Smooth muscle cell (in vitro differentiated cells): ENCODE measurements around the gene MMEL1. TPM values are rescaled to one million over a fixed set of nuclear protein-coding genes. Genes with fewer than 3 reads are reported as not detected.

Experiments
- DNase-seq: peaks from one replicate; lab custom pipeline; 2025; ENCODE audit not compliant: unreplicated experiment; lab: John Stamatoyannopoulos, UW
- H2AFZ ChIP-seq: fragments of 200-600 bp; sonication (generic); 2 replicates; pipeline ENCODE4 v1.6.0; 2016; ENCODE audit warnings: antibody characterized with exemption, low read depth, mild to moderate bottlenecking
- H3F3A ChIP-seq: fragments of 200-600 bp; sonication (generic); 2 replicates; pipeline ENCODE4 v1.6.0; 2017; ENCODE audit warnings: antibody characterized with exemption, low read depth
- H3K27ac ChIP-seq: fragments of 200-600 bp; sonication (generic); 2 replicates; pipeline ENCODE4 v1.5.1; 2016; ENCODE audit warnings: low read depth, mild to moderate bottlenecking
- H3K27me3 ChIP-seq: fragments of 200-600 bp; sonication (generic); 2 replicates; pipeline ENCODE4 v1.6.1; 2016; ENCODE audit warnings: low read depth, mild to moderate bottlenecking
- H3K36me3 ChIP-seq: fragments of 200-600 bp; sonication (generic); 2 replicates; pipeline ENCODE4 v1.5.1; 2016; ENCODE audit warnings: low read depth
- H3K4me1 ChIP-seq: fragments of 200-600 bp; sonication (generic); 2 replicates; pipeline ENCODE4 v1.5.1; 2016; ENCODE audit warnings: low read depth
- H3K4me2 ChIP-seq: fragments of 200-600 bp; sonication (generic); 2 replicates; pipeline ENCODE4 v1.6.0; 2016; ENCODE audit warnings: mild to moderate bottlenecking
- H3K4me3 ChIP-seq: fragments of 200-600 bp; sonication (generic); 2 replicates; pipeline ENCODE4 v1.5.1; 2016; ENCODE audit warnings: mild to moderate bottlenecking
- H3K79me2 ChIP-seq: fragments of 200-600 bp; sonication (generic); 2 replicates; pipeline ENCODE4 v1.6.0; 2016; ENCODE audit warnings: low read depth, mild to moderate bottlenecking
- H3K9ac ChIP-seq: fragments of 200-600 bp; sonication (generic); 2 replicates; pipeline ENCODE4 v1.6.0; 2016; ENCODE audit warnings: low read depth
- H3K9me3 ChIP-seq: fragments of 200-600 bp; sonication (generic); replicated peaks from 2 replicates; pipeline ENCODE4 v1.5.1; 2016; ENCODE audit warnings: low read depth
- H4K20me1 ChIP-seq: fragments of 200-600 bp; sonication (generic); 2 replicates; pipeline ENCODE4 v1.6.0; 2016; ENCODE audit warnings: low read depth
- CTCF ChIP-seq: fragments of 200-600 bp; sonication (generic); IDR thresholded peaks from 2 replicates; pipeline ENCODE4 v1.5.1; 2017; ENCODE audit warnings: borderline replicate concordance, mild to moderate bottlenecking, antibody characterized with exemption; ENCODE audit not compliant: insufficient read depth, poor library complexity, severe bottlenecking
- WGBS: methylation state at CpG from one replicate; pipeline ENCODE4 v1.1.7; 2016; ENCODE audit warnings: low lambda C conversion rate; 5-methylcytosine and 5-hydroxymethylcytosine counted together
- polyA plus RNA-seq: library from polyadenylated mRNA; unstranded; fragments of >200 nt; fragmentation: Nextera tagmentation; extraction: Ambion mirVana; gene quantifications from 2 replicates; pipeline ENCODE4 v1.2.1, GENCODE V29; 2016
- total RNA-seq: library from RNA; depleted of rRNA; stranded (reverse); fragments of >200 nt; gene quantifications from 2 replicates; pipeline ENCODE4 v1.2.3, GENCODE V29; 2014

The MMEL1 gene
- total and polyA plus RNA-seq, 2 experiments from 2014 or later, result 3.4 TPM; not detected in 1

GRCh38 chr1:2635361-2636010 is 2.7 kb upstream of the MMEL1 start:
- no peaks in the 10 kb centered on the region for H3K4me1 ChIP-seq
- H3K36me3 ChIP-seq, result no peaks in the 10 kb centered on the region
- H3K4me2 ChIP-seq, result no peak overlapping the region
- H3F3A ChIP-seq, result no peaks in the 10 kb centered on the region
- no peak for DNase-seq
- no peaks in the 10 kb centered on the region for H3K9me3 ChIP-seq
- WGBS, result 82% methylated on average over 10 of the region's 10 CpGs
- no peaks in the 10 kb centered on the region for H4K20me1 ChIP-seq
- no peak overlapping the region for H3K27ac ChIP-seq
- H3K27me3 ChIP-seq, result no peaks in the 10 kb centered on the region
- H2AFZ ChIP-seq, result no peak overlapping the region
- TF ChIP-seq CTCF, result no peak
- H3K79me2 ChIP-seq, result no peaks in the 10 kb centered on the region
- no peak overlapping the region for H3K4me3 ChIP-seq
- no peak overlapping the region for H3K9ac ChIP-seq

- Histone ChIP-seq H3K27me3 (peaks cover 15% of the 10 kb centered on the region), H3K27ac (no peak overlapping the region), H2AFZ (no peak overlapping the region), H3K4me1 (no peaks in the 10 kb centered on the region), H4K20me1 (no peaks in the 10 kb centered on the region), H3K36me3 (no peaks in the 10 kb centered on the region), H3F3A (no peaks in the 10 kb centered on the region), H3K9ac (no peak overlapping the region), H3K4me3 (no peak overlapping the region), H3K9me3 (no peaks in the 10 kb centered on the region), H3K79me2 (no peaks in the 10 kb centered on the region), H3K4me2 (no peak overlapping the region)
- TF ChIP-seq CTCF, result no peak
- WGBS, result 87% methylated on average over 8 of the region's 8 CpGs
- DNase-seq, result no peak
Measured at GRCh38 chr1:2633936-2634491, 1.2 kb upstream of the MMEL1 start.

- WGBS, result 90% methylated on average over 12 of the region's 12 CpGs
- H3K9ac ChIP-seq, result no peak overlapping the region
- no peak overlapping the region for H3K4me2 ChIP-seq
- no peaks in the 10 kb centered on the region for H3K79me2 ChIP-seq
- TF ChIP-seq CTCF, result no peak
- H3K27ac ChIP-seq, result no peak overlapping the region
- H3K9me3 ChIP-seq, result no peaks in the 10 kb centered on the region
- H2AFZ ChIP-seq, result no peak overlapping the region
- no peaks in the 10 kb centered on the region for H3K36me3 ChIP-seq
- no peak for DNase-seq
- peaks cover 20% of the 10 kb centered on the region for H3K27me3 ChIP-seq
- H3F3A ChIP-seq, result no peaks in the 10 kb centered on the region
- H3K4me3 ChIP-seq, result no peak overlapping the region
- no peaks in the 10 kb centered on the region for H4K20me1 ChIP-seq
- no peaks in the 10 kb centered on the region for H3K4me1 ChIP-seq
Measured at GRCh38 chr1:2633366-2633935, 635 bp upstream of the MMEL1 start.
